Neural cell (in vitro differentiated cells): ENCODE data around the gene HOOK1. TPM values are rescaled to one million over a fixed set of nuclear protein-coding genes. Genes with fewer than 3 reads are reported as not detected.

Experiments used
- H2AFZ ChIP-seq: fragments of 200-600, 300-800 bp; sonication (generic), shearing (Covaris generic); 2 replicates; pipeline ENCODE4 v1.6.0; 2014; ENCODE audit warnings: low read depth, mild to moderate bottlenecking, antibody characterized with exemption, low read length, moderate library complexity
- H3F3A ChIP-seq: fragments of 200-600 bp; shearing (Covaris generic); 2 replicates; pipeline ENCODE4 v1.6.1; 2016; ENCODE audit warnings: mild to moderate bottlenecking, moderate library complexity, mixed read lengths, antibody characterized with exemption, low read length; ENCODE audit not compliant: insufficient read depth, poor library complexity, severe bottlenecking
- H3K27ac ChIP-seq: fragments of 200-600, 300-800 bp; sonication (generic), shearing (Covaris generic); 2 replicates; pipeline ENCODE4 v1.5.1; 2014; ENCODE audit warnings: mild to moderate bottlenecking, low read length, moderate library complexity
- H3K27me3 ChIP-seq: fragments of 300-800, 200-600 bp; sonication (generic), shearing (Covaris generic); 2 replicates; pipeline ENCODE4 v1.6.0; 2014; ENCODE audit warnings: mild to moderate bottlenecking, low read depth, low read length, moderate library complexity; ENCODE audit not compliant: insufficient read depth
- H3K36me3 ChIP-seq: fragments of 300-800, 200-600 bp; sonication (generic), shearing (Covaris generic); 2 replicates; pipeline ENCODE4 v1.5.1; 2014; ENCODE audit warnings: mild to moderate bottlenecking, antibody characterized with exemption, low read length, moderate library complexity; ENCODE audit not compliant: insufficient read depth
- H3K4me2 ChIP-seq: fragments of 300-800, 200-600 bp; sonication (generic), shearing (Covaris generic); 2 replicates; pipeline ENCODE4 v1.6.0; 2014; ENCODE audit warnings: mild to moderate bottlenecking, low read length
- H3K4me3 ChIP-seq: fragments of 300-800, 200-600 bp; sonication (generic), shearing (Covaris generic); 2 replicates; pipeline ENCODE4 v1.5.1; 2014; ENCODE audit warnings: mild to moderate bottlenecking, low read length, moderate library complexity
- H3K79me2 ChIP-seq: fragments of 200-600 bp; shearing (Covaris generic); replicated peaks from 2 replicates; pipeline ENCODE4 v1.6.0; 2014; ENCODE audit warnings: mild to moderate bottlenecking, low read length, moderate library complexity; ENCODE audit not compliant: insufficient read depth
- H3K9ac ChIP-seq: fragments of 300-800, 200-600 bp; sonication (generic), shearing (Covaris generic); 2 replicates; pipeline ENCODE4 v1.6.1; 2016; ENCODE audit warnings: mild to moderate bottlenecking, low read length, mixed read lengths
- H3K9me2 ChIP-seq: fragments of 200-600 bp; shearing (Covaris generic); 2 replicates; pipeline ENCODE4 v1.6.1; 2016; ENCODE audit warnings: mild to moderate bottlenecking, low read length, mixed read lengths; ENCODE audit not compliant: insufficient read depth
- H3K9me3 ChIP-seq: fragments of 200-600, 300-800 bp; sonication (generic), shearing (Covaris generic); 2 replicates; pipeline ENCODE4 v1.6.1; 2016; ENCODE audit warnings: mild to moderate bottlenecking, mixed run types, low read length, moderate library complexity, mixed read lengths
- H4K20me1 ChIP-seq: fragments of 200-600 bp; shearing (Covaris generic); 2 replicates; pipeline ENCODE4 v1.6.1; 2016; ENCODE audit warnings: mild to moderate bottlenecking, mixed run types; ENCODE audit not compliant: insufficient read depth
- EP300 ChIP-seq: fragments of 450-650 bp; conservative IDR thresholded peaks from 2 replicates; pipeline ENCODE4 v1.6.1; 2014; ENCODE audit warnings: antibody characterized with exemption, mild to moderate bottlenecking, moderate library complexity; ENCODE audit not compliant: poor library complexity, severe bottlenecking
- EZH2 ChIP-seq: fragments of 200-600, 300-800 bp; shearing (Covaris generic), sonication (generic); IDR thresholded peaks from 2 replicates; pipeline ENCODE4 v1.6.1; 2014; ENCODE audit warnings: antibody characterized with exemption, low read length, borderline replicate concordance, mild to moderate bottlenecking; ENCODE audit not compliant: insufficient read depth, poor library complexity, severe bottlenecking
- MXI1 ChIP-seq: fragments of 450-650 bp; conservative IDR thresholded peaks from 2 replicates; pipeline ENCODE4 v1.6.1; 2014; ENCODE audit warnings: antibody characterized with exemption, mild to moderate bottlenecking; ENCODE audit not compliant: poor library complexity, severe bottlenecking
- POLR2AphosphoS5 ChIP-seq: IDR thresholded peaks from 2 replicates; pipeline ENCODE4 v1.6.1; 2012
- RAD21 ChIP-seq: fragments of 450-650 bp; conservative IDR thresholded peaks from 2 replicates; pipeline ENCODE4 v1.6.1; 2014; ENCODE audit warnings: antibody characterized with exemption, mild to moderate bottlenecking, moderate library complexity
- SMC3 ChIP-seq: fragments of 450-650 bp; conservative IDR thresholded peaks from 2 replicates; pipeline ENCODE4 v1.6.1; 2014; ENCODE audit warnings: antibody characterized with exemption, mild to moderate bottlenecking, moderate library complexity; ENCODE audit not compliant: poor library complexity
- TAF1 ChIP-seq: IDR thresholded peaks from 2 replicates; pipeline ENCODE4 v1.6.1; 2012; ENCODE audit warnings: low read depth
- polyA plus RNA-seq: library from polyadenylated mRNA; depleted of rRNA; stranded (reverse); fragments of >200 nt; gene quantifications from 2 replicates; pipeline ENCODE4 v1.2.3, GENCODE V29; 2014
- TF ChIP-seq, protein P1 (sequence below): fragments of 450-650 bp; IDR thresholded peaks from 2 replicates; pipeline ENCODE4 v1.5.1; 2014; ENCODE audit warnings: antibody characterized with exemption, mild to moderate bottlenecking, moderate library complexity; ENCODE audit not compliant: poor library complexity, severe bottlenecking
- TF ChIP-seq, protein P2 (sequence below): IDR thresholded peaks from 2 replicates; pipeline ENCODE4 v1.6.1; 2012; ENCODE audit warnings: borderline replicate concordance

HOOK1 gene
- polyA plus RNA-seq, 1 donor from 2014 or later: 27.5 TPM

DNA sequence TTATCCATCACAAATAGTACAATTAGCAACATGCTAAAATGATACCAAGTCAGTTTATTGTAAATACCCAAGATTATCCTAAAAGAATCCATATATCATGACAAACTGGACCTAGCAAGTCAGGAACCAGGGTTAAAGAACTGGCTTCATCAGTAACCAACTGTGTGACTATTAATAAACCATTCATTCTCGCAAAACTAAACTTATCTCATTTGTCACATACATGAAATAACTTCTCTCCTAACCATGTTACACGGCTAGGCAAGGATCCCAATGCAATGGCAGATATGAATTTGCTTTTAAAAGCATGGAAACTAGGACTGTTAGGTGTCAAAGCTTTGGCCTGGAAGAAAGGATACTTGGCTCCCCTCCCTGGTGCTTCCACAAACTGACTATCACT, 82.4 kb downstream of the HOOK1 start (continued):
- TF ChIP-seq EP300: no peak

DNA sequence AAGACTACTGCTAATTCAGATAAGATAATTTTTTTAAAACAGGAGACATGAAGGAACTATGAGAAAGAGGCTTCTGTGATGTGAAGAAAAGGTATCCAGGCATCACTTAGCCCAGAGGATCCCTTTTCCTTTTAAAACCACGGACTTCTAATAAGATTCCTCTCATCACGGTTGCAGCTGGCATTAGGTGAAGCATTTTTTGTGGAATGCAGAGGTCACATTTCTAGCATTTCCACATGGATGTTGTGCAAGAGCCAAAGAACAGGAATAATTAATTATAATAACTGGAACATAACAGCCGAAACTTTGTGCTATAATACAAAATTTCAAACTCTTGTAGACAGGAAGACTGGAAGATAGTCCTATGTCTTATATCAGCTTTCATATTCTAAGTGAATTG, 84.2 kb downstream of the HOOK1 start:
- H2AFZ ChIP-seq: no peak overlapping the region
- H3K27me3 ChIP-seq: no peaks in the 10 kb centered on the region
- H3K36me3 ChIP-seq: no peaks in the 10 kb centered on the region
- H3K9me2 ChIP-seq: no peaks in the 10 kb centered on the region
- no peak overlapping the region for H3K4me3 ChIP-seq
- TF ChIP-seq TAF1 (no peak), POLR2AphosphoS5 (no peak), EP300 (no peak), RAD21 (no peak), MXI1 (no peak), EZH2 (no peak), SMC3 (no peak)
- TF ChIP-seq, protein P1, sequence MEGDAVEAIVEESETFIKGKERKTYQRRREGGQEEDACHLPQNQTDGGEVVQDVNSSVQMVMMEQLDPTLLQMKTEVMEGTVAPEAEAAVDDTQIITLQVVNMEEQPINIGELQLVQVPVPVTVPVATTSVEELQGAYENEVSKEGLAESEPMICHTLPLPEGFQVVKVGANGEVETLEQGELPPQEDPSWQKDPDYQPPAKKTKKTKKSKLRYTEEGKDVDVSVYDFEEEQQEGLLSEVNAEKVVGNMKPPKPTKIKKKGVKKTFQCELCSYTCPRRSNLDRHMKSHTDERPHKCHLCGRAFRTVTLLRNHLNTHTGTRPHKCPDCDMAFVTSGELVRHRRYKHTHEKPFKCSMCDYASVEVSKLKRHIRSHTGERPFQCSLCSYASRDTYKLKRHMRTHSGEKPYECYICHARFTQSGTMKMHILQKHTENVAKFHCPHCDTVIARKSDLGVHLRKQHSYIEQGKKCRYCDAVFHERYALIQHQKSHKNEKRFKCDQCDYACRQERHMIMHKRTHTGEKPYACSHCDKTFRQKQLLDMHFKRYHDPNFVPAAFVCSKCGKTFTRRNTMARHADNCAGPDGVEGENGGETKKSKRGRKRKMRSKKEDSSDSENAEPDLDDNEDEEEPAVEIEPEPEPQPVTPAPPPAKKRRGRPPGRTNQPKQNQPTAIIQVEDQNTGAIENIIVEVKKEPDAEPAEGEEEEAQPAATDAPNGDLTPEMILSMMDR: no peak
- TF ChIP-seq, protein P2, sequence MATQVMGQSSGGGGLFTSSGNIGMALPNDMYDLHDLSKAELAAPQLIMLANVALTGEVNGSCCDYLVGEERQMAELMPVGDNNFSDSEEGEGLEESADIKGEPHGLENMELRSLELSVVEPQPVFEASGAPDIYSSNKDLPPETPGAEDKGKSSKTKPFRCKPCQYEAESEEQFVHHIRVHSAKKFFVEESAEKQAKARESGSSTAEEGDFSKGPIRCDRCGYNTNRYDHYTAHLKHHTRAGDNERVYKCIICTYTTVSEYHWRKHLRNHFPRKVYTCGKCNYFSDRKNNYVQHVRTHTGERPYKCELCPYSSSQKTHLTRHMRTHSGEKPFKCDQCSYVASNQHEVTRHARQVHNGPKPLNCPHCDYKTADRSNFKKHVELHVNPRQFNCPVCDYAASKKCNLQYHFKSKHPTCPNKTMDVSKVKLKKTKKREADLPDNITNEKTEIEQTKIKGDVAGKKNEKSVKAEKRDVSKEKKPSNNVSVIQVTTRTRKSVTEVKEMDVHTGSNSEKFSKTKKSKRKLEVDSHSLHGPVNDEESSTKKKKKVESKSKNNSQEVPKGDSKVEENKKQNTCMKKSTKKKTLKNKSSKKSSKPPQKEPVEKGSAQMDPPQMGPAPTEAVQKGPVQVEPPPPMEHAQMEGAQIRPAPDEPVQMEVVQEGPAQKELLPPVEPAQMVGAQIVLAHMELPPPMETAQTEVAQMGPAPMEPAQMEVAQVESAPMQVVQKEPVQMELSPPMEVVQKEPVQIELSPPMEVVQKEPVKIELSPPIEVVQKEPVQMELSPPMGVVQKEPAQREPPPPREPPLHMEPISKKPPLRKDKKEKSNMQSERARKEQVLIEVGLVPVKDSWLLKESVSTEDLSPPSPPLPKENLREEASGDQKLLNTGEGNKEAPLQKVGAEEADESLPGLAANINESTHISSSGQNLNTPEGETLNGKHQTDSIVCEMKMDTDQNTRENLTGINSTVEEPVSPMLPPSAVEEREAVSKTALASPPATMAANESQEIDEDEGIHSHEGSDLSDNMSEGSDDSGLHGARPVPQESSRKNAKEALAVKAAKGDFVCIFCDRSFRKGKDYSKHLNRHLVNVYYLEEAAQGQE: no peak
- no peaks in the 10 kb centered on the region for H3K9me3 ChIP-seq
- no peak overlapping the region for H3K4me2 ChIP-seq
- H3F3A ChIP-seq: no peaks in the 10 kb centered on the region
- H3K79me2 ChIP-seq: no peaks in the 10 kb centered on the region
- no peaks in the 10 kb centered on the region for H4K20me1 ChIP-seq
- no peak overlapping the region for H3K27ac ChIP-seq
- H3K9ac ChIP-seq: no peak overlapping the region

DNA sequence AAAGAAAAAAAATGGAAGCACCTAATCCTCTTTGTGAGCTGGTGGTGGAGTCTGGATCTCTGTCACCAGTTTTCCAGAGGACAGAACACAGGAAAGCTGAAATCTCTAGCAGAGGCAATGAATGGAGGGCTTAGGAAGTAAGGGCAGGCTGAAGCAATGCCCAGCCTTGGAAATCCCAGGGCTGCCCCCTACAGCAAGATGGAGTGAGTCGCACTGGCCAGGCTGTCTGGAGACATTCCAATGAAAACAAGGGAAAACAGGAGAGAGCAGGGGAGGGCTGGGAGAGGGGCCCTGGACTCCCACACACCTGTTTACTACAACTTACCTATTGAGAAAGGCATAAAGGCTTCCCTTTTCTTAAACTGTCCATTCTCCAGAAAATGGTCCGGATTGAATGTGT, 85.9 kb downstream of the HOOK1 start:
- no peaks in the 10 kb centered on the region for H4K20me1 ChIP-seq
- no peaks in the 10 kb centered on the region for H3K36me3 ChIP-seq
- no peak overlapping the region for H3K27ac ChIP-seq
- H3K4me3 ChIP-seq: no peak overlapping the region
- H3K27me3 ChIP-seq: no peaks in the 10 kb centered on the region
- H3K4me2 ChIP-seq: no peak overlapping the region
- no peaks in the 10 kb centered on the region for H3K9me3 ChIP-seq
- H3F3A ChIP-seq: no peaks in the 10 kb centered on the region
- H3K79me2 ChIP-seq: no peaks in the 10 kb centered on the region
- TF ChIP-seq SMC3 (no peak), RAD21 (no peak), POLR2AphosphoS5 (no peak), EP300 (no peak), MXI1 (no peak), TAF1 (no peak), EZH2 (no peak)
- TF ChIP-seq, protein P1: no peak
- TF ChIP-seq, protein P2: no peak
- no peaks in the 10 kb centered on the region for H3K9me2 ChIP-seq
- no peak overlapping the region for H2AFZ ChIP-seq
- H3K9ac ChIP-seq: no peak overlapping the region
